ENCODE data around the gene ATXN2. TPM values are rescaled to one million over a fixed set of nuclear protein-coding genes. Genes with fewer than 3 reads are reported as not detected.

ATXN2 gene
- total and polyA plus RNA-seq, 2 of the 4 experiments (the other 2 are of a cell fraction): 12.4 to 66.5 TPM

GRCh38 chr12:111444925-111445725 is 154.0 kb downstream of the ATXN2 start:
- Histone ChIP-seq H3K27me3 (ENCODE audit: control insufficient read depth, insufficient read depth, low read length) (no peaks in the 10 kb centered on the region), H4K20me1 (ENCODE audit: insufficient read depth, low read length) (peaks cover 72% of the 10 kb centered on the region), H3K9me1 (ENCODE audit: insufficient read depth, low read length) (peaks cover 13% of the 10 kb centered on the region), H2AFZ (replicated peaks; ENCODE audit: low read length, poor library complexity) (no peak overlapping the region), H2AK5ac (ENCODE audit: low read depth, low read length) (no peak overlapping the region), H2BK15ac (ENCODE audit: low read depth, low read length) (no peak overlapping the region), H3K4me2 (ENCODE audit: low read depth, low read length) (no peak overlapping the region), H3K14ac (replicated peaks; ENCODE audit: low read depth, low read length) (no peak overlapping the region), H3K4me1 (ENCODE audit: control insufficient read depth, insufficient read depth, low read length) (peaks cover 16% of the 10 kb centered on the region), H2BK120ac (ENCODE audit: low read depth, low read length) (no peak overlapping the region), H3K79me1 (ENCODE audit: low read depth in 1 of 2, low read length in 2 of 2) (peaks cover 16 to 84% of the 10 kb centered on the region in 2 experiments; a peak in 3 of 4 replicates), H3K9me3 (ENCODE audit: control insufficient read depth, insufficient read depth, low read length) (no peaks in the 10 kb centered on the region), H3K18ac (ENCODE audit: low read depth, low read length) (no peak overlapping the region), H3K23ac (ENCODE audit: low read depth, low read length) (no peak overlapping the region), H3K4me3 (ENCODE audit: insufficient read depth, low read depth, low read length) (no peak overlapping the region), H4K8ac (ENCODE audit: low read depth in 2 of 2, low read length in 2 of 2) (peak overlapping the region; percentile 31 to 80; a peak in 2 of 4 replicates), H4K91ac (ENCODE audit: insufficient read depth, low read depth, low read length) (no peak overlapping the region; the same call in 1 of the 2 replicates), H3K27ac (ENCODE audit: insufficient read depth, low read length) (peak overlapping the region; percentile 39; the same call in 1 of the 2 replicates), H2AK9ac (replicated peaks; ENCODE audit: low read depth, low read length, poor library complexity) (no peak overlapping the region), H2BK20ac (ENCODE audit: low read depth, low read length) (no peak overlapping the region), H3K36me3 (ENCODE audit: control insufficient read depth, insufficient read depth, low read length) (peaks cover 64% of the 10 kb centered on the region), H2BK5ac (ENCODE audit: low read depth, low read length, poor library complexity, severe bottlenecking) (peak overlapping the region; percentile 25), H3K56ac (ENCODE audit: extremely low read depth, insufficient read depth, low read length) (no peak overlapping the region), H3K4ac (ENCODE audit: low read depth, low read length) (no peak overlapping the region), H4K5ac (ENCODE audit: low read depth, low read length) (no peak overlapping the region), H3K9ac (ENCODE audit: low read depth, low read length) (peak overlapping the region; percentile 3; the same call in 1 of the 2 replicates)
- no TSS peak for BruUV-seq (replicated peaks)
- DNase-seq: no peak
- no CpG with 5 or more reads among the region's 11 CpGs for WGBS, 2 experiments (ENCODE audit: extremely low coverage in 2 of 2, insufficient read length in 1 of 2)
- TF ChIP-seq MAZ (IDR thresholded peaks at IDR 0.05; ENCODE audit: borderline replicate concordance, low read depth, low read length): no peak
- peak; percentile 59 for TF ChIP-seq MAFK (IDR thresholded peaks at IDR 0.05; ENCODE audit: low read depth, low read length)
- POLR2A ChIA-PET (ENCODE audit: unreplicated experiment): no interaction called here
- peak; percentile 15 for ATAC-seq (ENCODE audit: low read depth)
- CTCF ChIA-PET: interaction anchor here (0.9 to 1.1 kb wide), 2 partner anchors 46 to 48 kb away, joined by 4 to 6 read pairs; no protein-coding TSS in a partner anchor
- intact Hi-C loops (cut with micrococcal nuclease): no loop called here
- in situ Hi-C loops (cut with MboI; ENCODE audit: low sequenced_read_pairs): no loop called here
- dilution Hi-C loops (cut with HindIII; ENCODE audit: low sequenced_read_pairs, unreplicated experiment): no loop called here
